Measurements from ENCODE around the gene MUSK. TPM values are rescaled to one million over a fixed set of nuclear protein-coding genes. Genes with fewer than 3 reads are reported as not detected.

Gene MUSK
- total RNA-seq, 1 donor from 2014 or later: not detected

- Mint-ChIP-seq H3K27me3 (ENCODE audit: unreplicated experiment) (no peaks in the 10 kb centered on the region), H3K9me3 (ENCODE audit: unreplicated experiment) (no peaks in the 10 kb centered on the region), H3K27ac (ENCODE audit: unreplicated experiment) (peak overlapping the region; percentile 27), H3K36me3 (ENCODE audit: unreplicated experiment) (no peaks in the 10 kb centered on the region), H3K4me1 (ENCODE audit: unreplicated experiment) (peaks cover 15% of the 10 kb centered on the region), H3K4me3 (ENCODE audit: unreplicated experiment) (no peak overlapping the region)
- no peak for TF ChIP-seq CTCF (IDR thresholded peaks at IDR 0.05)
- no peak for DNase-seq (ENCODE audit: extremely low spot score, unreplicated experiment)
These were observed 842 bp downstream of the MUSK start for GRCh38 chr9:110669433-110669832.

GRCh38 chr9:110671849-110672248 is 3.3 kb downstream of the MUSK start:
- peaks cover 15% of the 10 kb centered on the region for H3K4me1 Mint-ChIP-seq (ENCODE audit: unreplicated experiment)
- no peak for TF ChIP-seq CTCF (IDR thresholded peaks at IDR 0.05)
- no peaks in the 10 kb centered on the region for H3K27me3 Mint-ChIP-seq (ENCODE audit: unreplicated experiment)
- H3K36me3 Mint-ChIP-seq (ENCODE audit: unreplicated experiment): no peaks in the 10 kb centered on the region
- no peak overlapping the region for H3K27ac Mint-ChIP-seq (ENCODE audit: unreplicated experiment)
- no peak overlapping the region for H3K4me3 Mint-ChIP-seq (ENCODE audit: unreplicated experiment)
- peaks cover 5% of the 10 kb centered on the region for H3K9me3 Mint-ChIP-seq (ENCODE audit: unreplicated experiment)
- no peak for DNase-seq (ENCODE audit: extremely low spot score, unreplicated experiment)

- DNase-seq (ENCODE audit: extremely low spot score, unreplicated experiment): no peak
- Mint-ChIP-seq H3K27ac (ENCODE audit: unreplicated experiment) (no peak overlapping the region), H3K36me3 (ENCODE audit: unreplicated experiment) (no peaks in the 10 kb centered on the region), H3K27me3 (ENCODE audit: unreplicated experiment) (no peaks in the 10 kb centered on the region), H3K4me3 (ENCODE audit: unreplicated experiment) (no peak overlapping the region), H3K9me3 (ENCODE audit: unreplicated experiment) (peaks cover 12% of the 10 kb centered on the region), H3K4me1 (ENCODE audit: unreplicated experiment) (peaks cover 15% of the 10 kb centered on the region)
- TF ChIP-seq CTCF (IDR thresholded peaks at IDR 0.05): no peak
These were observed 4.4 kb downstream of the MUSK start for GRCh38 chr9:110672873-110673510.

GRCh38 chr9:110687497-110687896 is 18.9 kb downstream of the MUSK start:
- Mint-ChIP-seq H3K4me3 (ENCODE audit: unreplicated experiment) (no peak overlapping the region), H3K9me3 (ENCODE audit: unreplicated experiment) (peaks cover 11% of the 10 kb centered on the region), H3K27ac (ENCODE audit: unreplicated experiment) (no peak overlapping the region), H3K36me3 (ENCODE audit: unreplicated experiment) (peaks cover 3% of the 10 kb centered on the region), H3K27me3 (ENCODE audit: unreplicated experiment) (no peaks in the 10 kb centered on the region), H3K4me1 (ENCODE audit: unreplicated experiment) (no peaks in the 10 kb centered on the region)
- no peak for TF ChIP-seq CTCF (IDR thresholded peaks at IDR 0.05)
- DNase-seq (ENCODE audit: extremely low spot score, unreplicated experiment): no peak

- H3K4me3 Mint-ChIP-seq (ENCODE audit: unreplicated experiment): no peak overlapping the region
- H3K9me3 Mint-ChIP-seq (ENCODE audit: unreplicated experiment): peaks cover 7% of the 10 kb centered on the region
- H3K4me1 Mint-ChIP-seq (ENCODE audit: unreplicated experiment): no peaks in the 10 kb centered on the region
- peaks cover 3% of the 10 kb centered on the region for H3K36me3 Mint-ChIP-seq (ENCODE audit: unreplicated experiment)
- H3K27ac Mint-ChIP-seq (ENCODE audit: unreplicated experiment): no peak overlapping the region
- H3K27me3 Mint-ChIP-seq (ENCODE audit: unreplicated experiment): no peaks in the 10 kb centered on the region
- no peak for DNase-seq (ENCODE audit: extremely low spot score, unreplicated experiment)
- no peak for TF ChIP-seq CTCF (IDR thresholded peaks at IDR 0.05)
These were observed 19.7 kb downstream of the MUSK start for GRCh38 chr9:110688329-110688728.

All from osteocyte (in vitro differentiated cells).